GM23248 (cell line): ENCODE results near the gene CEP126.

Experiments
- EZH2 ChIP-seq: fragments of 200-600 bp; sonication (generic); IDR thresholded peaks from 2 replicates; pipeline ENCODE4 v1.6.1; 2018; ENCODE audit warnings: antibody characterized with exemption, mild to moderate bottlenecking; ENCODE audit not compliant: insufficient read depth, poor library complexity, severe bottlenecking
- EZH2phosphoT487 ChIP-seq: fragments of 200-600 bp; sonication (generic); IDR thresholded peaks from 2 replicates; pipeline ENCODE4 v1.6.1; 2018; ENCODE audit warnings: antibody characterized with exemption, moderate library complexity, mild to moderate bottlenecking, low read depth; ENCODE audit not compliant: insufficient read depth

DNA sequence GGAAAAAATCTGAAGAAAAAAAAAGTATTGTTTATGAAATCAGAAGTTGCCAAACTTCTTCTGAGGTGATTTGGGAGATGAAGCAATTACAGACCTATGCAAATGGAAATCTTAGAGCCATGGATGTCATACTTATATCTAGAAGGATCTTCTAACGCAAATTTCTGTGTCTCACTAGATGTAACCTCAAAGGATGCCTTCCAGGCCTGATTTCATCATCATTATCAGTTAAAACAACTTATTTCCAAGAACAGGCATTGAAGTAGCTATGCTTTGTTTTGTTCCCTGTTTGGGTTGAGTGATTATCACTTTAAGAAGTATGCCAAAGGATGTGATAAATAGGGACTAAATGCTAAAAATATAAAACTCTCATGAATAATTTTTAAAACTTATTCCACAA, 45.4 kb downstream of the CEP126 start:
- TF ChIP-seq EZH2phosphoT487 (no peak), EZH2 (no peak)
